H1 (cell line): ENCODE measurements around the gene ARMH3. TPM values are rescaled to one million over a fixed set of nuclear protein-coding genes. Genes with fewer than 3 reads are reported as not detected.

Source experiments
- CTCF ChIA-PET: fragments of 300-600 bp; sonication (Branson Sonifier 250); formaldehyde crosslinking; loops from one replicate; lab custom pipeline; 2021; ENCODE audit not compliant: partially characterized antibody; lab: Charles Lee
- POLR2A ChIA-PET: fragments of 300-600 bp; sonication (Branson Sonifier 250); formaldehyde crosslinking; loops from one replicate; lab custom pipeline; 2021; ENCODE audit warnings: inconsistent platforms; ENCODE audit not compliant: partially characterized antibody; lab: Charles Lee
- DNase-seq, 2 experiments: peaks; one replicate each; pipeline versions ENCODE4 v3.0.0 to v3.0.0-alpha.2; 2010 to 2022; ENCODE audit warnings: low spot score in 2 of 2, low read depth in 1 of 2, mixed read lengths in 1 of 2
- FAIRE-seq: peaks from 2 replicates; lab custom pipeline; 2011; peaks lifted over from hg19 to GRCh38; lab: Jason Lieb, UNC
- H2AFZ ChIP-seq: 2 replicates; pipeline ENCODE4 v1.8.1; 2012; ENCODE audit warnings: low read length, inconsistent platforms
- H2AK5ac ChIP-seq: 2 replicates; pipeline ENCODE4 v1.6.1; 2013; ENCODE audit warnings: low read depth, low read length
- H2BK120ac ChIP-seq: replicated peaks from 2 replicates; pipeline ENCODE3; 2013; ENCODE audit warnings: low read depth, low read length, inconsistent platforms
- H2BK12ac ChIP-seq: 2 replicates; pipeline ENCODE4 v1.6.1; 2013; ENCODE audit warnings: low read depth, low read length
- H2BK15ac ChIP-seq: 2 replicates; pipeline ENCODE4 v1.6.1; 2013; ENCODE audit warnings: low read length
- H2BK20ac ChIP-seq: 2 replicates; pipeline ENCODE4 v1.6.1; 2013; ENCODE audit warnings: low read length
- H2BK5ac ChIP-seq: 2 replicates; pipeline ENCODE4 v1.6.1; 2013; ENCODE audit warnings: low read depth, low read length
- H3K14ac ChIP-seq: 2 replicates; pipeline ENCODE4 v1.6.1; 2013; ENCODE audit warnings: inconsistent platforms; ENCODE audit not compliant: insufficient read length
- H3K18ac ChIP-seq: 2 replicates; pipeline ENCODE4 v1.6.1; 2013; ENCODE audit warnings: low read length; ENCODE audit errors: extremely low read depth
- H3K23ac ChIP-seq: 2 replicates; pipeline ENCODE4 v1.6.1; 2013; ENCODE audit warnings: inconsistent platforms; ENCODE audit not compliant: insufficient read length
- H3K23me2 ChIP-seq: 2 replicates; pipeline ENCODE4 v1.6.1; 2013; ENCODE audit warnings: low read depth, low read length
- H3K27ac ChIP-seq: 2 replicates; pipeline ENCODE4 v1.6.1; 2011; ENCODE audit warnings: low read depth, low read length, inconsistent platforms
- H3K27me3 ChIP-seq, 4 experiments: replicated peaks in 1 of 4; 1 replicate in 1 of 4; 2 replicates in 3 of 4; pipeline versions ENCODE4 v1.6.1 to v1.8.1; 2011 to 2013; ENCODE audit warnings: low read length in 3 of 4, mild to moderate bottlenecking in 3 of 4, inconsistent platforms in 2 of 4, mixed read lengths in 2 of 4, moderate library complexity in 1 of 4; ENCODE audit not compliant: control insufficient read depth in 3 of 4, insufficient read depth in 3 of 4; ENCODE audit errors: extremely low read depth in 1 of 4
- H3K36me3 ChIP-seq, 4 experiments: 2 replicates each; pipeline versions ENCODE4 v1.6.1 to v1.8.1; 2011 to 2013; ENCODE audit warnings: mild to moderate bottlenecking in 4 of 4, low read length in 3 of 4, moderate library complexity in 2 of 4, control low read depth in 1 of 4, inconsistent platforms in 1 of 4; ENCODE audit not compliant: insufficient read depth in 4 of 4, control insufficient read depth in 2 of 4
- H3K4ac ChIP-seq: replicated peaks from 2 replicates; pipeline ENCODE3; 2013; ENCODE audit warnings: low read length, low read depth, mixed read lengths, inconsistent platforms; ENCODE audit not compliant: insufficient read length
- H3K4me1 ChIP-seq, 4 experiments: replicated peaks in 1 of 4; 1 replicate in 1 of 4; 2 replicates in 3 of 4; pipeline versions ENCODE4 v1.6.1 to v1.8.1; 2011 to 2013; ENCODE audit warnings: low read length in 3 of 4, inconsistent platforms in 2 of 4, mixed read lengths in 1 of 4; ENCODE audit not compliant: insufficient read depth in 4 of 4, control insufficient read depth in 3 of 4
- H3K4me2 ChIP-seq, 2 experiments: 2 replicates each; pipeline versions ENCODE4 v1.6.1 to v1.8.1; 2011 to 2013; ENCODE audit warnings: low read depth in 2 of 2, low read length in 2 of 2, control low read depth in 1 of 2, inconsistent platforms in 1 of 2, mild to moderate bottlenecking in 1 of 2; ENCODE audit not compliant: insufficient read depth in 1 of 2
- H3K4me3 ChIP-seq, 4 experiments: fragments of 200-600, 300-600 bp in 1 of 4; sonication (generic), shearing (Covaris generic), sonication (Bioruptor Twin) in 1 of 4; 2 replicates each; pipeline versions ENCODE4 v1.5.1 to v1.8.1; 2011 to 2016; ENCODE audit warnings: low read length in 4 of 4, low read depth in 3 of 4, control low read depth in 2 of 4, inconsistent platforms in 2 of 4, mild to moderate bottlenecking in 2 of 4, mixed read lengths in 1 of 4, moderate library complexity in 1 of 4; ENCODE audit not compliant: insufficient read depth in 2 of 4; ENCODE audit errors: extremely low read depth in 1 of 4
- H3K56ac ChIP-seq: replicated peaks from 2 replicates; pipeline ENCODE3; 2013; ENCODE audit warnings: low read depth, mild to moderate bottlenecking, mixed read lengths, low read length, inconsistent platforms; ENCODE audit not compliant: insufficient read length
- H3K79me1 ChIP-seq: 2 replicates; pipeline ENCODE4 v1.6.1; 2013; ENCODE audit warnings: low read depth, low read length, control low read depth
- H3K79me2 ChIP-seq, 2 experiments: 2 replicates each; pipeline versions ENCODE4 v1.6.1 to v1.8.1; 2012 to 2013; ENCODE audit warnings: low read length in 2 of 2, mild to moderate bottlenecking in 2 of 2, inconsistent platforms in 1 of 2; ENCODE audit not compliant: insufficient read depth in 2 of 2, control insufficient read depth in 1 of 2
- H3K9ac ChIP-seq, 4 experiments: replicated peaks in 1 of 4; 1 replicate in 1 of 4; 2 replicates in 3 of 4; pipeline versions ENCODE4 v1.6.1 to v1.8.1; 2011 to 2013; ENCODE audit warnings: low read depth in 3 of 4, low read length in 3 of 4, control low read depth in 2 of 4, mild to moderate bottlenecking in 2 of 4, moderate library complexity in 2 of 4, inconsistent platforms in 1 of 4; ENCODE audit errors: extremely low read depth in 1 of 4
- H3K9me3 ChIP-seq, 2 experiments: 2 replicates each; pipeline versions ENCODE4 v1.6.1 to v1.8.1; 2012 to 2013; ENCODE audit warnings: mild to moderate bottlenecking in 2 of 2, moderate library complexity in 2 of 2, control low read depth in 1 of 2, inconsistent platforms in 1 of 2, low read depth in 1 of 2, low read length in 1 of 2, mixed read lengths in 1 of 2; ENCODE audit not compliant: insufficient read depth in 2 of 2
- H4K20me1 ChIP-seq, 2 experiments: replicated peaks in 1 of 2; 2 replicates each; pipeline versions ENCODE3 to v1.8.1; 2011 to 2013; ENCODE audit warnings: inconsistent platforms in 2 of 2, low read length in 2 of 2, mild to moderate bottlenecking in 1 of 2; ENCODE audit not compliant: insufficient read depth in 2 of 2, control insufficient read depth in 1 of 2
- H4K5ac ChIP-seq: 2 replicates; pipeline ENCODE4 v1.6.1; 2013; ENCODE audit warnings: low read length, low read depth, mixed read lengths, inconsistent platforms; ENCODE audit not compliant: insufficient read length
- H4K8ac ChIP-seq: 2 replicates; pipeline ENCODE4 v1.8.0; 2013; ENCODE audit warnings: mild to moderate bottlenecking, moderate library complexity, low read length, inconsistent platforms; ENCODE audit not compliant: insufficient read depth; ENCODE audit errors: extremely low read depth
- H4K91ac ChIP-seq: replicated peaks from 2 replicates; pipeline ENCODE3; 2013; ENCODE audit warnings: low read length, mixed read lengths, inconsistent platforms; ENCODE audit not compliant: insufficient read length
- CEBPB ChIP-seq: IDR thresholded peaks from 2 replicates; pipeline ENCODE4 v1.6.1; 2012; ENCODE audit warnings: low read depth, low read length
- CREB1 ChIP-seq: IDR thresholded peaks from 2 replicates; pipeline ENCODE4 v1.6.1; 2012; ENCODE audit warnings: inconsistent platforms
- GABPA ChIP-seq: IDR thresholded peaks from 2 replicates; pipeline ENCODE4 v1.6.1; 2011; ENCODE audit warnings: mild to moderate bottlenecking, low read length, moderate library complexity, borderline replicate concordance; ENCODE audit not compliant: insufficient read depth
- GTF2F1 ChIP-seq: IDR thresholded peaks from 2 replicates; pipeline ENCODE4 v1.6.1; 2012; ENCODE audit warnings: low read depth, low read length, improper control_type of control experiment, borderline replicate concordance
- HDAC2 ChIP-seq, 2 experiments: fragments of 300-600 bp in 1 of 2; sonication (generic) in 1 of 2; IDR thresholded peaks; 2 replicates each; pipeline ENCODE4 v1.6.1; 2011 to 2012; ENCODE audit warnings: low read depth in 2 of 2, low read length in 2 of 2, mild to moderate bottlenecking in 2 of 2, moderate library complexity in 2 of 2, borderline replicate concordance in 1 of 2, inconsistent platforms in 1 of 2
- KDM1A ChIP-seq: fragments of 200-600, 300-600 bp; sonication (generic); IDR thresholded peaks from 2 replicates; pipeline ENCODE4 v1.7.1; 2016; ENCODE audit warnings: mild to moderate bottlenecking, low read length, borderline replicate concordance
- KDM4A ChIP-seq: IDR thresholded peaks from one replicate; pipeline ENCODE4 v1.7.1; 2012; ENCODE audit warnings: low read depth, mild to moderate bottlenecking, moderate library complexity, low read length, inconsistent platforms; ENCODE audit not compliant: severe bottlenecking
- NRF1 ChIP-seq: IDR thresholded peaks from 2 replicates; pipeline ENCODE4 v1.6.1; 2011; ENCODE audit warnings: mild to moderate bottlenecking, low read depth, low read length, improper control_type of control experiment
- SRF ChIP-seq: IDR thresholded peaks from 2 replicates; pipeline ENCODE4 v1.6.1; 2011; ENCODE audit warnings: mild to moderate bottlenecking, low read depth, low read length, moderate library complexity
- TAF1 ChIP-seq: IDR thresholded peaks from 2 replicates; pipeline ENCODE4 v1.6.1; 2011; ENCODE audit warnings: mild to moderate bottlenecking, low read depth, low read length
- TCF12 ChIP-seq: IDR thresholded peaks from 2 replicates; pipeline ENCODE4 v1.6.1; 2011; ENCODE audit warnings: low read depth, mild to moderate bottlenecking, low read length
- TEAD4 ChIP-seq: IDR thresholded peaks from 2 replicates; pipeline ENCODE4 v1.6.1; 2012; ENCODE audit warnings: low read depth, low read length, inconsistent platforms, mixed read lengths
- ZNF274 ChIP-seq: IDR thresholded peaks from 2 replicates; pipeline ENCODE4 v1.7.0; 2012; ENCODE audit warnings: low read length, borderline replicate concordance; ENCODE audit errors: extremely low read depth
- polyA plus RNA-seq, 7 experiments: library from polyadenylated mRNA; depleted of rRNA in 3 of 7; stranded (reverse) in 5 of 7; unstranded in 2 of 7; fragments of >200 nt in 5 of 7; fragments of 200-250 nt in 2 of 7; gene quantifications; 1 replicate in 5 of 7; 2 replicates in 1 of 7; 4 replicates in 1 of 7; pipeline versions ENCODE4 v1.2.1 to v1.2.3, GENCODE V29; 2011 to 2013; ENCODE audit warnings: missing spikeins in 2 of 7, mixed read lengths in 2 of 7
- total RNA-seq: library from RNA; stranded (reverse); fragmentation: NEBNext Ultra II Directional; extraction: Animal tissue kit (Norgen Biotek cat#: 25700); gene quantifications from 2 replicates; pipeline ENCODE4 v1.2.1, GENCODE V29; 2021
- TF ChIP-seq, protein P1 (sequence below): IDR thresholded peaks from 2 replicates; pipeline ENCODE4 v1.6.1; 2012; ENCODE audit warnings: low read length, inconsistent platforms

The ARMH3 gene
- total and polyA plus RNA-seq, 2 of the 8 experiments (the other 6 are each of a cell fraction or from before 2014, with no cell fraction given): 11.6 to 18.3 TPM

DNA sequence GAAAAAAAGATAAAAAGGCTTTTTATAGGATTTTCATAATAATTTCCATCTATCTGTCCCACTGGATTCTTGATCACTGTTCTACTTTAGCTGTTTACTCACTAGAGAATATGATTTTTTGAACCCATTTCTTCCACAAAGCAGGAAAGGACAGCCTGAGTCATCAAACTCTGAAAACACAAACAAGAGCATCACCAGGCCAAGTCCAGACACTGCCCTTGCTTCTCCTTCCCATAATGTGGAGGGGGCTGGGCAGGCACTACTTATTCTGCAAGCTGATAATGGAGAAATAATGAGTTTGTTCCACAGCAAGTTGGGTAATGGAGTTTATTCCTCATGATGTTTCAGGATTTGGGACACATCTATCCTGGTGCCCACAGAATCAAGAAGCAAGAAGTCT is 199.3 kb downstream of the ARMH3 start:
- no peak overlapping the region for H3K14ac ChIP-seq
- FAIRE-seq (no peak), DNase-seq (no peak)
- no peak overlapping the region for H2BK5ac ChIP-seq
- H3K36me3 ChIP-seq: no peaks in the 10 kb centered on the region; a peak in 1 of 8 replicates
- no peak overlapping the region for H3K9ac ChIP-seq
- H2BK12ac ChIP-seq: no peak overlapping the region
- H3K27me3 ChIP-seq: no peaks in the 10 kb centered on the region; a peak in 1 of 7 replicates
- no peak overlapping the region for H2AFZ ChIP-seq
- no peak for TF ChIP-seq TAF1
- no peak for TF ChIP-seq KDM1A
- no peak for TF ChIP-seq GTF2F1
- TF ChIP-seq NRF1: no peak
- no peak for TF ChIP-seq CREB1
- TF ChIP-seq TCF12: no peak
- TF ChIP-seq SRF: no peak
- no peak for TF ChIP-seq TEAD4
- no peak for TF ChIP-seq CEBPB
- no peak for TF ChIP-seq KDM4A
- TF ChIP-seq, protein P1, sequence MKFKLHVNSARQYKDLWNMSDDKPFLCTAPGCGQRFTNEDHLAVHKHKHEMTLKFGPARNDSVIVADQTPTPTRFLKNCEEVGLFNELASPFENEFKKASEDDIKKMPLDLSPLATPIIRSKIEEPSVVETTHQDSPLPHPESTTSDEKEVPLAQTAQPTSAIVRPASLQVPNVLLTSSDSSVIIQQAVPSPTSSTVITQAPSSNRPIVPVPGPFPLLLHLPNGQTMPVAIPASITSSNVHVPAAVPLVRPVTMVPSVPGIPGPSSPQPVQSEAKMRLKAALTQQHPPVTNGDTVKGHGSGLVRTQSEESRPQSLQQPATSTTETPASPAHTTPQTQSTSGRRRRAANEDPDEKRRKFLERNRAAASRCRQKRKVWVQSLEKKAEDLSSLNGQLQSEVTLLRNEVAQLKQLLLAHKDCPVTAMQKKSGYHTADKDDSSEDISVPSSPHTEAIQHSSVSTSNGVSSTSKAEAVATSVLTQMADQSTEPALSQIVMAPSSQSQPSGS: no peak
- TF ChIP-seq HDAC2 (IDR thresholded peaks at IDR 0.05; ENCODE audit: borderline replicate concordance in 1 of 2, low read depth in 2 of 2, low read length in 2 of 2): no peak
- TF ChIP-seq GABPA: no peak
- TF ChIP-seq ZNF274: no peak
- H4K91ac ChIP-seq: no peak overlapping the region
- no peaks in the 10 kb centered on the region for H3K4me1 ChIP-seq
- H2BK120ac ChIP-seq: no peak overlapping the region
- no peak overlapping the region for H4K8ac ChIP-seq
- no peak overlapping the region for H3K56ac ChIP-seq
- no peak overlapping the region for H3K4ac ChIP-seq
- ChIA-PET POLR2A (interaction anchor here (1.7 kb wide), 1 partner anchor 38 kb away, joined by 3 read pairs; the partner anchor contains the start of gene OGA), CTCF (interaction anchor here (0.6 to 8.3 kb wide), 5 partner anchors 12 to 153 kb away, joined by 3 to 70 read pairs (median 3); partner anchors contain the start of gene KCNIP2)
- no peak overlapping the region for H2BK20ac ChIP-seq
- H3K4me3 ChIP-seq: no peak overlapping the region
- H3K23me2 ChIP-seq: no peaks in the 10 kb centered on the region
- H4K5ac ChIP-seq: no peak overlapping the region
- H3K9me3 ChIP-seq: peaks cover 0 to 6% of the 10 kb centered on the region in 2 experiments; a peak in 2 of 4 replicates
- no peak overlapping the region for H3K18ac ChIP-seq
- no peak overlapping the region for H3K4me2 ChIP-seq
- H3K27ac ChIP-seq: no peak overlapping the region
- peaks cover 0 to 1% of the 10 kb centered on the region in 2 experiments for H4K20me1 ChIP-seq
- no peak overlapping the region for H2AK5ac ChIP-seq
- H2BK15ac ChIP-seq: no peak overlapping the region
- H3K79me2 ChIP-seq: no peaks in the 10 kb centered on the region
- H3K23ac ChIP-seq: no peak overlapping the region
- H3K79me1 ChIP-seq: no peaks in the 10 kb centered on the region; the same call in 1 of the 2 replicates
